Measurements from ENCODE around the gene GPR158.

Gene GPR158

GRCh38 chr10:25506821-25507335, 332.1 kb downstream of the GPR158 start:
- no peak for DNase-seq

GRCh38 chr10:25508112-25508815, 333.5 kb downstream of the GPR158 start:
- no peak for DNase-seq

DNA sequence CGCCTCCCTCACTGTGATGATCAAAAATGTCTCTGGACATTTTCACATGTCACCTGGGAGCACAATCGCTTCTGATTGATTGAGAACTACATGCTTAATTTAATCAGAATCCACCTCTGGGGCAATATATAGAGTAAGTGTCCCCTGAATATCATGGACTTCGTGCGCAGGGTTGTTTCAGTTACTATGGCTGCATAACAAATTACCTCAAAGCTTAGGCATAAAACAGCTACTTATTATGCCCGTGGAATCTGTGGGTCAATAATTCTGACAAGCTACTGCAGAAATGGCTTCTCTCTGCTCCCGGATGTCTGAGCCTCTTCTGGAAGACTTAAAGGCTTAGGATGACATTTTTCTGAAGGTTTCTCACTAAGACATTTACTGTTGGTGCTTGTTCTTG, 334.4 kb downstream of the GPR158 start:
- no peak for DNase-seq

DNA sequence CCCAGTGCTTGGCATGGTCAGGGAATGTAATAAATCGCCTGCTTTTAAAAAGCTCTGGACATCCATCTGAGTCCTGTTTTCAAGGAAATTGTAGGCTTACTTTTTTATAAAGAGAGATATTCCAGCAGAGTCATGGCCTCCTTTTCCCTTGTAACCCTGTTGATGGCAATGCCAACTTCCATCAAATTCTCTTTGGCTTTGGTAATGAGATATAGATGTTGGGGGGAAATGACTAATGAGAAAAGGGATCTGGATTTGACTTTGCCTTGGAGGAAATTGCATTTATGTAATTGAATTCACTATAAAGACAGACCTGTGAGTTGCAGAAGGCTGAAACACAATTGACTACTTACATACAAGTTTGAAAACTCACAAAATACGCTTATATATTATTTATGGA, 347.5 kb downstream of the GPR158 start:
- no peak for DNase-seq

GRCh38 chr10:25522946-25523608, 348.3 kb downstream of the GPR158 start:
- DNase-seq, result no peak

DNA sequence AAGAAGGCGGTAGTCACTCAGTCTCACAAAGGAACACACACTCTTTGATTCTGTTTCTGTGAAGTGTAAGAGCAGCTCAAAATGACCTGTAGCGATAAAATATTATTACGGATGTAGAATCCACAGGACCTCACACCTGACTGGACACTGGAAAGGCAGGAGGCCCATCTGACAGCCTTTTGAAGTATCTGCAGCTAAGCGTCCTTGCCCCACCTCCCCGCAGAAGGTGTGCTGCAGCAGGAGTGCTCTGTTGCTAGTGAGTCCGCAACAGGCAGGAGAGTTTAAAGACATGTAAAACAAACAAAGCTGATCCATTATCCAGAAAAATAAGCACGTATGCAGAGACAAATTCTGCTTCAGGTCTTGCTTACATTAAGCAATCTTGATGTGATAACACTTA, 355.5 kb downstream of the GPR158 start:
- DNase-seq, result no peak

- no peak for DNase-seq
Observed at GRCh38 chr10:25531457-25532061, 356.8 kb downstream of the GPR158 start.

- no peak for DNase-seq
Observed at GRCh38 chr10:25532213-25532612, 357.4 kb downstream of the GPR158 start.

DNA sequence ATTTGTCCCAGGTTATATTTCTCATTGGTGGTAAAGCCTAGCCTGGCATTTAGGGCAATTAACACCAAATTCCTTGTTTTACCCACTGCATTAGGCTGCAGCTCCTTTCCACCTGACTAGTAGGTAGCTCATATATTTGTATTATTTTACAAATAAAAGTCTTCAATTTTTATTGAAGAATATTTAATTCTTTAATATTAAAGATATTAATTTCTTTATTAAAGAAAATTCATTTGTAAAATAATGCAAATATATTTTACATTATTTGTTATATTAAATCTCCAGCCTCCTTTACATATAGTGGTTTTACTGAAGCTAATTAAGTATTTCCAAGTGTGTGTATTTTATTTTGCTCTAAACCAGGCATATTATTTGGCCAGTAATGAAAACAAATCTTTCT, 361.2 kb downstream of the GPR158 start:
- no peak for DNase-seq

GRCh38 chr10:25547382-25547781, 372.6 kb downstream of the GPR158 start:
- no peak for DNase-seq

- no peak for DNase-seq
Observed at GRCh38 chr10:25552283-25552919, 377.6 kb downstream of the GPR158 start.

- DNase-seq, result no peak
Observed at GRCh38 chr10:25555865-25556264, 381.1 kb downstream of the GPR158 start.

DNA sequence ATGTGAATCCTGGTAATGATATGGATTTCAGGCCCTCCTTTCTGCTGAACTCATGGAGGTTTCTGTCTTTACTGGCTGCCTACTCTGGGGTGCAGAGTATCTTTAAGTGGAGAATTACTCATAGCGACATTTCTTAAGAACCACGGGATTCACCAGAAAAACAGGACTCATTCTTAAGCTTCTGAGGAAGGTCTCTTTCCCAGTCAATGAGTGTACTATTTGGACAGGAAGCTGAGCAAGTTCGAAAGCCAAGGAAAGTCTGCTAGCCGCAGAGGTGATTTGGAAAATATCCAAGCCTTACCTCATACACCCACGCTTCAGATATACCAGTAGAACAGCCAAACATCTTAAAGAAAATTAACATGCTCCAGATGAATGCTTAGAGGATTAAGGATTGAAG, 381.7 kb downstream of the GPR158 start:
- no peak for DNase-seq

DNA sequence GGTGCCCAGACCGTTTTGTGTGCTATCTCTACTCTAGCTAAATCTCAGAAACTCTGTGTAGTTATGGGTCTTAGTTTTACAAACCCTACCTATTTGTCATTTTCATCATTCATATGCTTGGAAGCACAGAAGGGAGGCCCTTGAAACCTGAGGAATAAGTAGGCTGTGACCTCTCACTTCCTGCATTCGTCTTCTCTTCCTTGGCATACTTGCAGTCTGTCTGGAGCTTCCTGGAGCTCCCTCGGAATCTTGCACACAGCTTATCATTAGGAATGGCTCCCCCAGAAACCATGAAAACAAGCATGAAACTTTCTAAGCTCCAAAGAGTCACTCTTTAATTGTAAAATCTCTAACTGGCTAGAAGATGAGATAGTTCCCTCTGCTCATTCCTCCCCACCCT, 382.3 kb downstream of the GPR158 start:
- DNase-seq, result no peak

- no peak for DNase-seq
Observed at GRCh38 chr10:25561758-25562157, 387.0 kb downstream of the GPR158 start.

- no peak for DNase-seq
Observed at GRCh38 chr10:25562547-25562946, 387.7 kb downstream of the GPR158 start.

DNA sequence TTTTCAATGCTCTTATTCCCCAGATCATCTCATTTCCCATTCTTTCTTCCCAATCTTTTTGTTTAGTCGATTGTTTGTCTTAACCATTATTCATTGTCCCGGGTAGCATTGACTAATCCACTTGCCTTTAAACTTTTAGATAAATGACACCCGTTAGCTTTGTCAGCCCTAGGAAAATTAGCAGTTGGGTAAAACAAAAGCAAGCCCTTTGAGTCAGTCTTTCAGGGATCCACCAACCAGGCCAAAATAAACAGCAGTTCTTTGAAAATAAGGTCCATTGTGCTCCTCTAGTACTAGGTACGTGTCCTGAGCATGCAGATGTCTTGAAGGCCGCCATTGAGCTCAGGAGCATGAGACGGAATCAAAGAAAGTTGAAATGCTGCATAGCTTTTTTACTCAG, 389.6 kb downstream of the GPR158 start:
- DNase-seq, result no peak

GRCh38 chr10:25565570-25565969, 390.8 kb downstream of the GPR158 start:
- DNase-seq, result no peak

- DNase-seq, result no peak
Observed at GRCh38 chr10:25573316-25573715, 398.5 kb downstream of the GPR158 start.

- DNase-seq, result no peak
Observed at GRCh38 chr10:25575343-25575742, 400.5 kb downstream of the GPR158 start.

DNA sequence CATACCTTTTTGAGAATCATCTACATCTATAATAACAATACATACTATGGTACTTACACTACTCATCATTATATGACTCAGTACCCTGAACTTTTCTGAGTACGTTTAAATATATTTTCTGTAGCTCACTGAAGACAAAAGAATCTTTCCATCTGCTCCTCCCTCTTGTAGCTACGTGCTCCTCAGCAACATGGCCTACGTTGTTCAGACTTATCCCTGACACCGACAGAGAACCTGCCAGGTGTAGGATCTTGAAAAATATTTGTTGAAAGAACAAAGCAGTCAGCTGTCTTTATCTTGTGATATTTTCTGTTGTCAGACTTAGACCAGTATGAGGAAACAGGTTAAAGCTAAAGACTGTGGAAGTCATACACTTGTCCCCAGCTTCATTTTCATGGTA, 403.3 kb downstream of the GPR158 start:
- DNase-seq, result no peak

DNA sequence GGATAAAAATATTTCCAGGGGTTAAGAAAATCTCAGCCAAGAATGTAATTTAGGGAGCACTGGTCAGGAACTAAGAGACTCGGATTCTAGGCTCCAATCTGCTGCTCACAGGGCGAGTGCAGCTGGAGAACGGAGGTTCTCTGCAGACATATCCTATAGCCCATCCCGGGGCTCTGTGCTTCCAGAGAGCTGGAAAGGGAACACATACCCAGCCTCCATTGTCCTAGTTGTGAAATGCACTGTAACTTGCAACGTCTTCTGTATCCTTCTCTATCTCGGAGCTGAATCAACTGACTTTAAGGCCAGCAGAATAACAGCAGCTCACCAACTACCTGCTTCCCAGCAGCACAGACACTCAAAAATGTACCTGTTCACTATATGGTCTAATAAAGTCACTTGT, 408.2 kb downstream of the GPR158 start:
- DNase-seq, result no peak

GRCh38 chr10:25600651-25601050, 425.9 kb downstream of the GPR158 start:
- no peak for DNase-seq

DNA sequence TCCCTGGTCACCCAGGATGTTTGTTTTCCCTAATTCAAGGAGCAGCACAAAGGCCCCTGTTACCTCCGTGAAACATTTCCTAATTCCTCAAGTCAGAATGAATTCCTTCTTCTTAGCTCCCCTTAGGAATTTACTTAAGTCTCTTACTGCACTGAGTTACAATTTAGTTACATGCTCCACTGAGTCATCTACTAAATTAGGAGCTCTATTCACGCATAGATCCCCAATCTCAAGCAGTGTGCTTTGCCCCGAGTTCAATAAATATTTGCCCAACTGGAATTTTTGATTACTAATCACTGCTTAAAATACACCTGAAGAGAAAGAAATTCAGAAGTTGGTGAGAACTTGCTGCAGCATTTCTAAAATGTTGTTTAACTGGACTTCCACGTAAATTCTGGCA, 429.8 kb downstream of the GPR158 start:
- DNase-seq, result no peak
